ENCODE measurements around the gene KRT4. TPM values are rescaled to one million over a fixed set of nuclear protein-coding genes. Genes with fewer than 3 reads are reported as not detected.

The KRT4 gene
- total RNA-seq, 1 donor from 2014 or later: not detected

- Mint-ChIP-seq H3K9me3 (no peaks in the 10 kb centered on the region), H3K4me1 (no peaks in the 10 kb centered on the region), H3K4me3 (no peak within 1 kb of the TSS), H3K36me3 (no peaks in the 10 kb centered on the region), H3K27ac (no peak within 1 kb of the TSS), H3K27me3 (ENCODE audit: insufficient read depth, low read depth) (peaks cover 2% of the 10 kb centered on the region)
- Histone ChIP-seq H3K27ac (no peak within 1 kb of the TSS), H2AFZ (replicated peaks) (no peak within 1 kb of the TSS), H3K4me2 (no peak within 1 kb of the TSS), H4K20me1 (ENCODE audit: low read depth) (no peaks in the 10 kb centered on the region), H3K79me2 (ENCODE audit: low read depth) (no peaks in the 10 kb centered on the region), H3F3A (ENCODE audit: low read depth) (no peaks in the 10 kb centered on the region), H3K9me3 (ENCODE audit: low read depth) (no peaks in the 10 kb centered on the region), H3K36me3 (no peaks in the 10 kb centered on the region), H3K9ac (no peak within 1 kb of the TSS), H3K27me3 (peaks cover 4% of the 10 kb centered on the region), H3K4me3 (no peak within 1 kb of the TSS), H3K4me1 (no peaks in the 10 kb centered on the region)
- no peak for TF ChIP-seq EZH2phosphoT487 (IDR thresholded peaks at IDR 0.05)
- no peak for TF ChIP-seq CTCF (IDR thresholded peaks at IDR 0.05)
- no peak for TF ChIP-seq EZH2 (IDR thresholded peaks at IDR 0.05)
- no peak for DNase-seq (ENCODE audit: low spot score)
These were observed 37.0 kb downstream of the KRT4 start, which contains the start of gene KRT76 for GRCh38 chr12:52776913-52777395. Gene KRT76, minus strand, starts transcription at chr12:52777345. Its CDS starts 54 bp downstream, at chr12:52777291.

DNA sequence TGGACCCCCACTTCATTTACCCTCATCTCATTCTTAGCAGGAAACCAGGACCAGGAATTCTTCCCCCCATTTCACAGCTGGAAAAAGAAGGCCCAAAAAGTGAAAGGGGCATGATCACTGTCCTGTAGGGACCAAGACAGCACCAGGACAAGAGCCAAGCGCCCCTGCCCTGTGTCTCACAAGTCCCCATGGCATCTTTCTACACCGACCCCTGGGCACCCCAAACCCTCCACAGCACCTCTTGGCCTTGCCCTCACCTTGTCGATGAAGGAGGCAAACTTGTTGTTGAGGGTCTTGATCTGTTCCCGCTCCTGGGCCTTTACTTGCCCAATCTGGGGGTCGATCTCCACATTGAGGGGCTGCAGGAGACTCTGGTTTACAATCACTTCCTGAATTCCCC is 37.5 kb downstream of the KRT4 start:
- no peak for TF ChIP-seq CTCF (IDR thresholded peaks at IDR 0.05)
- TF ChIP-seq EZH2 (IDR thresholded peaks at IDR 0.05): no peak
- TF ChIP-seq EZH2phosphoT487 (IDR thresholded peaks at IDR 0.05): no peak
- no peak overlapping the region for H3K4me3 Mint-ChIP-seq
- no peaks in the 10 kb centered on the region for H3K9me3 ChIP-seq (ENCODE audit: low read depth)
- H3K79me2 ChIP-seq (ENCODE audit: low read depth): no peaks in the 10 kb centered on the region
- H3K9ac ChIP-seq: no peak overlapping the region
- H3K4me1 ChIP-seq: no peaks in the 10 kb centered on the region
- DNase-seq (ENCODE audit: low spot score): no peak
- no peak overlapping the region for H3K27ac Mint-ChIP-seq
- no peaks in the 10 kb centered on the region for H4K20me1 ChIP-seq (ENCODE audit: low read depth)
- H3K4me3 ChIP-seq: no peak overlapping the region
- no peaks in the 10 kb centered on the region for H3K36me3 Mint-ChIP-seq
- H3K36me3 ChIP-seq: no peaks in the 10 kb centered on the region
- peaks cover 4% of the 10 kb centered on the region for H3K27me3 Mint-ChIP-seq (ENCODE audit: insufficient read depth, low read depth)
- no peaks in the 10 kb centered on the region for H3F3A ChIP-seq (ENCODE audit: low read depth)
- H3K4me2 ChIP-seq: no peak overlapping the region
- H3K27ac ChIP-seq: no peak overlapping the region
- no peaks in the 10 kb centered on the region for H3K4me1 Mint-ChIP-seq
- no peaks in the 10 kb centered on the region for H3K9me3 Mint-ChIP-seq
- H3K27me3 ChIP-seq: peaks cover 4% of the 10 kb centered on the region
- H2AFZ ChIP-seq (replicated peaks): no peak overlapping the region

DNA sequence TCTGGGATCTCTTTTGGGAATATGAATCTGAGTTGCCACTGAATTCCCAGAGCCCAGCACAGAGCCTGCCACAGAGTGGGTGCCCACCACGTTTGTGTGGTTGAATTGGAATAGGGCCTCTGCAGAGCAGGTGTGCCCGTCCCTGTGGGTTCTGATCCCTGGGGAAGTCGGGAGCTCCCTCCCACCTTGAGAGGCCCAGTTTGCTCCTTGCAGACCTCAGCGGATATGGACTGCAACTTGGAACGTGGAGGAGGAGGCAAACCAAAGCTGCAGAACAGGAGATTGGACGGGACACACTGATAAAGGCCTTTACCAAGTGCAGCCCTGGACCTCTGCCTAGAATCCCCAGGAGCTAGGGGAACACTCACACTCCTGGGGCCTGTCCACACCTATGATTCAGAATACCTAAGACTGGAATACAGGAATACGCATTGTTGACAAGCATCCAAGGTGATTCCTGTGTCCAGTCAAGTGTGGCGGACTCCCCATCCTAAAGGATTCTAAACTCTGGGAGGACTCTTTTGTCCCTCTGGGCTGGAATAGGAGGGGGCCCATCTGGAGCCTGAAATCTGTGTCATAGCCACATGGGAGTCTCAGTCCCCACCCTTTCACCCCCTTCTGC is 39.2 kb downstream of the KRT4 start:
- Mint-ChIP-seq H3K27ac (no peak overlapping the region), H3K27me3 (ENCODE audit: insufficient read depth, low read depth) (peaks cover 4% of the 10 kb centered on the region), H3K4me3 (no peak overlapping the region), H3K9me3 (peaks cover 2% of the 10 kb centered on the region), H3K4me1 (no peaks in the 10 kb centered on the region), H3K36me3 (no peaks in the 10 kb centered on the region)
- TF ChIP-seq EZH2phosphoT487 (IDR thresholded peaks at IDR 0.05) (no peak), CTCF (IDR thresholded peaks at IDR 0.05) (no peak), EZH2 (IDR thresholded peaks at IDR 0.05) (no peak)
- Histone ChIP-seq H2AFZ (replicated peaks) (no peak overlapping the region), H3K4me1 (no peaks in the 10 kb centered on the region), H4K20me1 (ENCODE audit: low read depth) (no peaks in the 10 kb centered on the region), H3K27me3 (peaks cover 4% of the 10 kb centered on the region), H3K9ac (no peak overlapping the region), H3K36me3 (no peaks in the 10 kb centered on the region), H3F3A (ENCODE audit: low read depth) (no peaks in the 10 kb centered on the region), H3K79me2 (ENCODE audit: low read depth) (no peaks in the 10 kb centered on the region), H3K4me2 (no peak overlapping the region), H3K9me3 (ENCODE audit: low read depth) (no peaks in the 10 kb centered on the region), H3K27ac (no peak overlapping the region), H3K4me3 (no peak overlapping the region)
- DNase-seq (ENCODE audit: low spot score): no peak

Data from neural progenitor cell (in vitro differentiated cells).